Measurements from ENCODE around the gene FLOT2.
A peak's percentile ranks its signal among the peaks of the same experiment; 100 is the strongest.
"Not testable (repeated sequence)": the region's sequence is repeated elsewhere in the genome, so short reads cannot be mapped to it uniquely, and the experiment has no call there.

The FLOT2 gene

DNA sequence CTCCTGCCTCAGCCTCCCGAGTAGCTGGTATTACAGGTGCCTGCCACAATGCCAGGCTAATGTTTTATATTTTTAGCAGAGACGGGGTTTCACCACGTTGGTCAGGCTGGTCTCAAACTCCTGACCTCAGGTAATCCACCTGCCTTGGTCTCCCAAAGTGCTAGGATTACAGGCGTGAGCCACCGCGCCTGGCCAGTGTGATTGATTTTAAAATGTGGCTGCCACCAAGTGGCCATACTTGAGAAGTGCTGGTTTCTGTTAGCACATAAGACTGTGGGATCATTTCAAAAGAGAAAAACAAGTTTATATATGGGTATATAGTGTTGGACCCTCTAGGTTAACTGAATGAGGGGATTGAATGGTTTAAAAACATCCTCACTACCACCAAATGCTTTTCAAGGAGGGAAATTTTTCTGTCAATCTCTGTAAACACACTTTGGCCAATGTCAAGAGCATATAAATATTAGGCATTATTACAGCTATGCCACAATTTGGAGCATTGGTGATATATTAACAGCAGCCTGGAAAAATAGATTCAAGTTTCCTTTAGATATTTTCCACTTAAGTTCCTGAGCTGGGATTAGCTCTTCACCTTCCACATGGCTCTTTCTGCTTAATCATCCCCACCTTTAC is 18.9 kb upstream of the FLOT2 start:
- DNase-seq (ENCODE audit: low read depth) = no peak

GRCh38 chr17:28912938-28913333 is 15.4 kb upstream of the FLOT2 start:
- no peak for DNase-seq (ENCODE audit: low read depth)

- DNase-seq (ENCODE audit: low read depth) = no peak
Measured at GRCh38 chr17:28912281-28912937, 14.9 kb upstream of the FLOT2 start.

DNA sequence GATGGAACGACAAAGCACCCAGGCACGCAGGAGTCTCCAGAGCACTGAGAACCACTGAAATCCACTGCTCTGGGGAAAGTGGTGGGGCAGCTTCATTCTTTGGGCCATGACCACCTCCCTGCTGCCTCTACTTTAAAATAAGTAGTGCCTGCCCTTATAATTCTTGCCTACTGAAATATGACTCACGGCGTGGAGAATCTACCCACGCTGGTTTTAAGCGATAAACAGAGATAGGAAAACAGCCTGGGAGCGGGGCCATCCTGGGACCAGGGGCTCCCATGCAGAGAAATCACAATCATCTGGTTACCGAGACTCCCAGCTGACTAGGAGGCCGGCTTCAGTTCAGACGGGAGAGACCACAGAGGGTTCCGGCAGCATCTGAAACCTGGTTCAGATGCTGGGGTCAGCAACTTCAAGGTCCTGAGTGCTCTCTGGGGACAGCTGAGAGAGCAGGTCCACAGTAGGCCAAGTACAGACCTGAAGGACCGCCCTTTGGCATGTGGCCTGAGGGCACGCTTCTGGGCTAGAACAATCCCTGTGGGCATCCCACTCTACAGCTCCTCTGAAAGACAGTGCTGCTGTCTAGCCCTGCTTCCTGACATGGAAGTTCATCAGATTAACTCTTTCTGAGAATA is 14.0 kb upstream of the FLOT2 start:
- DNase-seq (ENCODE audit: low read depth) = no peak

DNA sequence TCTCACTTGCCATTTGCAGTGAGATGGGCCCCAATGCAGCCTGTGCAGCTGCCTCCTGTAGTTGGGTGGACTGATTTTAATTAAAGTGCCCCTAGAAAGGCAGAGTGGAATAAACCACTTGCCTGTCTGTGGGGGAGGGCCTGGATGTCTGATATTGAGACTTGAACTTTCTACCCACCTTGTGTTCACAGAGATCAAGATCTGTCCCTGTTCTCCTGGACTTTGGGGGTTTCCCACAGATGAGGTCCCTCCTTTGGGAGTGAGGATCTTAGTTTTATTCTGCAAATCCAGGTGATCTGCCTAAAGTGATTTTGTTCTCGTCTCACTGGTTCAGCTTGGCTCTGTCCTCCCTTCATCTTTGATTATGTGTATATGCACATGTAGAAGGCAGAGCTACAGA is 13.0 kb upstream of the FLOT2 start:
- no peak for DNase-seq (ENCODE audit: low read depth)

DNA sequence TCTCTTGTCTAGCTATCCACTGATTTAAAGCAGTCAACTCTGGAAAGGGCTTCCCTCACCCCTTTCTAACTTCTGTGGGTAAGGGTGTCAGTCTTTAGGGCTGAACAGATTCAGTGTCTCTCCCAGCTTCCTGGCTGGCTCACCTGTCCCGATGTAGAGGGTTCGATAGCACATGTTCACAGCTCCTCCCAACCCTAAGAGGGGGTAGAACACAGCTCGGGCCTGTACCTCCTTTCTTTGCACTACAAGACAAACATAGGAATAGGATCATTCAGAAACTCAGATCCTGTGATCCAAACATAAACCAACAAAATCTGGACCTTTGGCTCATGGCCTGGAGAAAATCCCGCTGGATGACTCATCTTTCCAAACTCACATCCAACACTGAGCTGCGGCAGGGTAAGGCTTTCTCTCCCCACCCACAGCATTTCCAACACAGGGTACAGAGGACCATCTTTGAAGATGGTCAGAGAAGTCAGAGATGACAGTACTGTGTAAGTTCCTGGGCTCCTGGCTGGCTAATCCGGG is 11.2 kb upstream of the FLOT2 start:
- DNase-seq (ENCODE audit: low read depth) = no peak

- DNase-seq (ENCODE audit: low read depth) = no peak
Measured at GRCh38 chr17:28907709-28908475, 10.4 kb upstream of the FLOT2 start.

- DNase-seq (ENCODE audit: low read depth) = no peak
Measured at GRCh38 chr17:28906706-28907438, 9.3 kb upstream of the FLOT2 start.

DNA sequence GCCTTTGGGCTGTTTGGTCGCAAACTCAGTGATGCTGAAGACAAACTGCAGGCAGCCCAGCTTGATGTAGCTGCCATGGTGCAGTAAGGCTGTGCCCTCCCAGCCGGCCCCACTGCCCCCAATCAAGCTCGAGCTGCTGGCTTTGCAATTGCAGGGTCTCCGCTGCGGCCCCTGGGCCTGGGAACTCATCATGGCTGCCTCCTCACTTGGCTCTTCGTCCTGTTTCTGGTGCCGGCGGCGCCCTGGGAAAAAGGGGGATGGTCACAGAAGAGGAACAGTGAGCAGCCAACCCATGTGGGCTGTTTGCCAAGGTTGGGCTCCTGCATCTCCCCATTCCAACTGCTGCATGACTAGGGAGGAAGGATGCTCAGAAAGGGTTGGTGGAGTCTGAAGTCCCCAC is 8.7 kb upstream of the FLOT2 start:
- no peak for DNase-seq (ENCODE audit: low read depth)

DNA sequence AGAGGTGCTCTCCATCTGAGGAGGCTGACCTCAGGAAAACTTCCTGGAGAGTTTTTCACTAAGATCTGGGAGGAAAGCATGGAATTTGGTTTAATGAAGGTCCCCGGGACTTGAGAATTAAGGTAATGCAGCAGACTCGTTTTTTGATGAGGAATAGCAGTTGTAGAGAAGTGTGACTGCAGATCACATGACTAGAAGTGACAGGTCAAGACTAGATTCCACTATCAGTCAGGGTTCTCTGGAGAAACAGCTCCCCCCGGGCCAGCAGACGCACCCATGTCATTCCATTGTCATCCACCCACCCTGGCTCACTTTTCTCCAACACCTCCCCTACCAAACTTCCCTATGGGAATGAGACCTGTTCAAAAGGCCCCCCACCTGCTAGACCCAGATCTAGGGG is 7.3 kb upstream of the FLOT2 start:
- DNase-seq (ENCODE audit: low read depth) = no peak

- not testable (repeated sequence) for DNase-seq (ENCODE audit: low read depth)
Measured at GRCh38 chr17:28903546-28903841, 6.0 kb upstream of the FLOT2 start.

DNA sequence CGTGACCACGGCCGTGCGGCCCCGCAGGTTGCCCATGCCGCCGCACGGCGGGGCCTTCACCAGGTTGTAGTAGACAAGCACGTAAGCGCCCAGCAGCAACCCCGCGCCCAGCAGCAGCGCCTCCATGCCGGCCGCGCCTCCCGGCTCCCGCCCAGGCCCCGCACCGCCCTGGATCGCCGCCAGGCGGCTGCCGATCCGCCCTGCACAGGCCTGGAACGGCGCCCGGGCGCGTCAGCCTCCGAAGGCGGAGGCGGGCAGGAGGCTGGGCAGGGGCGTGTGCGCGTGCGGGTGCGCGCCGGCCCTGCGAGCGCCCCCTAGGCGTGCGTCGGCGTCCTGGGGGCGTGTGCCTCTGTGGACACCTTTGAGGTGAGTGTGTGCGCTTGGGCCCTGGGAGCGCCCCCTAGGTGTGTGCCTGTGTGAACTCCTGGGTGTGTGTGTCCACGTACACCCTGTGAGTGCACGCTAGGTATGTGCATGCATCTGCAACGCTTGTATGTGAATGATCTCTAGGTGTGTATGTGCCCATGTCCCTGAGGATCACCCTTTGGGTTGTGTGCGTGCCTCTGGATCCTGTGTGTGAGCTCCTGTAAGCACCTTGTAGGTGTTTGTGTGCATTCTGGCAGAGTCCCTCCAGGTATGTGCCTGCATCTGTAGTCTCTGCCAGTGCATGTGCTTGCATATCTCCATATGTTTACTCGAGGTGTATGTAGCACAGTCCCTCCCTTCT is 5.4 kb upstream of the FLOT2 start, which contains the start of gene DHRS13:
DHRS13 (minus strand) TSS at position 261 of the 727 bp plus-strand sequence; CDS start at position 126, 135 bp downstream.
- peak; percentile 93 for DNase-seq (ENCODE audit: low read depth)

DNA sequence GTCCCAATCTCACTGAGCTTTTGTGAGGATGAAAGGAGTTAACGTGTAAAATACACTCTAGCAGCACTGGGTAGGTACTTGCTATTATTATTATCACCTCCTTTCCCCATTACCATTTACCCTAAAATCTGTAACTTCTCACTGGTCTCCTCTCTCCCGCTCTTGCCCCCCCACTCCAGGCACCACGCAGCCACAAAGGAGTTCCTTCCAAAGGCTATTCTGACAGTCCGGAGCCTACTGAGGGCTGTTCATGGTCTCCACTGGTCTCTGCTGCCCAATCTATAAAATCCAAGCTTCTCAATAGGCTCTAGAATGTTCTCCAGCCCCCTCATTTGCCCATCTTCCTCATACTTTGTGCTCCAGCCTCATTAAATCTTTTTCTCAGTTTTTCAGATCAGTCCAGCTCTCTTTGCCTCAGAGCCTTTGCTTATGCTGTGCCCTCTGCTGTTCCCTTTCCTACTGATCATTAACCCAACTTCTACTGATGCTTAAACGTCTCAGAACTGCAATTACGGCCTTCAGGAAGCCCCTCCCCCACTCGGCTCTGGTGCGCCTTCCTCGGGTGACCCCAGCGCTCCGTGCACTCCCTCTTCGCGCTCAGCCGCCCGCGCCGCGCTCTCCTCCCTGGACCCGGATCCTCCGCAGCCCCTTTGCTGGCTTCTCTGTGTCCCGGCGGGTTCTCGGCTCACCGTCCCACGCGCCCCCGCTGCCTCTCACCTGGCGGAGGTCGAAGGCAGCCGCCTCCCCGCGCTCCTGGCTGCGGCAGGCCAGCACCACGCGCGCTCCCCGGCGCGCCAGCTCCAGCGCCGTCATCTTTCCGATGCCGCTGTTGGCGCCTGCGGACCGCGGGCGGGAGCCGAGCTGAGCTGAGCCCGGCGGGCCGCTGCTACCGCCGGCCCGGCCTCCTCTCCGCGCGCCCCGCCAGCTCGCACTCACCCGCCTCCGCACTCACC is 4.6 kb upstream of the FLOT2 start:
- DNase-seq (ENCODE audit: low read depth) = peak; percentile 38

DNA sequence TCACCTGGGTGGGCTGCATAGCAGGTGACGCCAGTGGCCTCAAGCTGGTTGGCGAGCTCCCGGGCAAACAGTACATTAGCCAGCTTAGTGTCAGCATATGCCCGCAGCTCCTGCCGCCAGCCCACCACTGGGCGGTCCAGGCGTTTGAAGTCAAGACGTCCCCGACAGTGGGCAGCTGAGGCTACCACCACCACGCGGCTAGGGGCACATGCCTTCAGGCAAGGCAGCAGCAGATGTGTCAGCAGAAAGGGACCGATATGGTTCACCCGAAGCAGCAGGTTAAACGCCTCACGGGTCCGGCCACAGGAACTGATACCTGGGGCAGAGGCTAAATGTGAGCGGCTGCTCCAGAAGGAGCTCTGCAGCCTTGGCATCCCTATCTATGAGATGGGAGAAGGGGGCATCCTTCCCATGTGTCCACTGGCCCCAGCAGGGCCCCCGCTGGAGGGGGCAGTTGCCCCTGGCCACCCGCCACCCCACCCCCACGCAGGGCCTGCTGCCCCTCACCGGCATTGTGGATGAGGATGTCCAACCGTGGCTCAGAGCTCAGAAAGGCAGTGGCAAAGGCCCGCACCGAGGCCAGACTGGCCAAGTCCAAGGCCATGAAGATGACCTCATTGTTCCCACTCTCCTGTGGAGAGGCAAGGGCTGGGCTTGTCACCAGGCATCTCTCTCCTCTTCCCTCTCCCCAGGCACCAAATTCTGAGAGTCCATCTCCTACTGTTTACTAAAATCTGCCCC is 3.6 kb upstream of the FLOT2 start:
- DNase-seq (ENCODE audit: low read depth) = no peak

- no peak for DNase-seq (ENCODE audit: low read depth)
Measured at GRCh38 chr17:28899212-28899815, 1.8 kb upstream of the FLOT2 start.

- no peak for DNase-seq (ENCODE audit: low read depth)
Measured at GRCh38 chr17:28898527-28898955, 1.0 kb upstream of the FLOT2 start.

- no peak for DNase-seq (ENCODE audit: low read depth)
Measured at GRCh38 chr17:28897769-28898526, 415 bp upstream of the FLOT2 start.

DNA sequence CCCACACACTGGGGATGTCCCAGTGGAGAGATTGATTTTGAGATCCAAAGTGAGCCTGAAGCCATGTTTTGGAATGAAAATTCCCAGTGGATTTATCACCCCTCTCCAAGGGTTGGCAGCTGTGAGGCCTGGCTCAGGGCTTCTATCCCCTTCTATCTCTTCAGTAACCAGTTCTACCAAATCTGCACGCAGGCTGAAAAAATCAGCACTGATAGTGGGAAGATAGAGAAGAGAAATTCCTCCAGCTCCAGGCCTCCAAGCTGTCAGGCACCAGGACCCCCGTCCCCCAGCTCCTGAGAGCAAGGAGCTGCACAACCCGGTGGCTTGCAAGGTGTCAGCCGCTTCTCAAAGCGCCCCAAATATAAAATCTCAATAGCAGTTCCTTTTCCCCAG is 1.0 kb downstream of the FLOT2 start:
- DNase-seq (ENCODE audit: low read depth) = no peak

Measured in T follicular helper cell (primary cell).